ENCODE measurements around the gene PCBP3. TPM values are rescaled to one million over a fixed set of nuclear protein-coding genes. Genes with fewer than 3 reads are reported as not detected.
A peak's percentile ranks its signal among the peaks of the same experiment; 100 is the strongest.

Gene PCBP3
- total RNA-seq, 2 donors from 2014 or later, result 2.6 to 7.4 TPM

- DNase-seq (ENCODE audit: low spot score), result no peak
- intact Hi-C loops (cut with DNase I), result no loop called here
Measured at GRCh38 chr21:45766501-45766900, 123.0 kb downstream of the PCBP3 start.

- no peak for DNase-seq (ENCODE audit: low spot score)
- intact Hi-C loops (cut with DNase I), result no loop called here
Measured at GRCh38 chr21:45767071-45768006, 123.8 kb downstream of the PCBP3 start.

GRCh38 chr21:45768011-45768739 lies 124.7 kb downstream of the PCBP3 start:
- intact Hi-C loops (cut with DNase I), result no loop called here
- no peak for DNase-seq (ENCODE audit: low spot score)

GRCh38 chr21:45768740-45769048 lies 125.2 kb downstream of the PCBP3 start:
- DNase-seq (ENCODE audit: low spot score), result no peak
- intact Hi-C loops (cut with DNase I), result no loop called here

GRCh38 chr21:45769294-45769693 lies 125.8 kb downstream of the PCBP3 start:
- intact Hi-C loops (cut with DNase I), result no loop called here
- DNase-seq (ENCODE audit: low spot score), result no peak

- intact Hi-C loops (cut with DNase I), result no loop called here
- DNase-seq (ENCODE audit: low spot score), result peak; percentile 82
Measured at GRCh38 chr21:45769896-45770295, 126.4 kb downstream of the PCBP3 start.

- intact Hi-C loops (cut with DNase I), result no loop called here
- no peak for DNase-seq (ENCODE audit: low spot score)
Measured at GRCh38 chr21:45772180-45772579, 128.7 kb downstream of the PCBP3 start.

- DNase-seq (ENCODE audit: low spot score), result no peak
Measured at GRCh38 chr21:45774291-45774690, 130.8 kb downstream of the PCBP3 start.

GRCh38 chr21:45776971-45777370 lies 133.4 kb downstream of the PCBP3 start:
- DNase-seq (ENCODE audit: low spot score), result no peak
- intact Hi-C loops (cut with DNase I), result no loop called here

More at GRCh38 chr21:45774291-45774690, 130.8 kb downstream of the PCBP3 start:
- intact Hi-C loops (cut with DNase I), result loop anchor here in 1 of 2 donors (1.0 kb wide), 1 partner anchor 11 kb away; no protein-coding TSS in a partner anchor

GRCh38 chr21:45778686-45779085 lies 135.2 kb downstream of the PCBP3 start:
- intact Hi-C loops (cut with DNase I), result no loop called here
- DNase-seq (ENCODE audit: low spot score), result peak; percentile 69

GRCh38 chr21:45779226-45779625 lies 135.7 kb downstream of the PCBP3 start:
- intact Hi-C loops (cut with DNase I), result no loop called here
- no peak for DNase-seq (ENCODE audit: low spot score)

GRCh38 chr21:45780647-45781046 lies 137.1 kb downstream of the PCBP3 start:
- intact Hi-C loops (cut with DNase I), result no loop called here
- DNase-seq (ENCODE audit: low spot score), result no peak

- intact Hi-C loops (cut with DNase I), result no loop called here
- DNase-seq (ENCODE audit: low spot score), result no peak
Measured at GRCh38 chr21:45781741-45782140, 138.2 kb downstream of the PCBP3 start.

- DNase-seq (ENCODE audit: low spot score), result no peak
- intact Hi-C loops (cut with DNase I), result no loop called here
Measured at GRCh38 chr21:45786660-45787059, 143.1 kb downstream of the PCBP3 start.

- DNase-seq (ENCODE audit: low spot score), result no peak
- intact Hi-C loops (cut with DNase I), result no loop called here
Measured at GRCh38 chr21:45787371-45787770, 143.8 kb downstream of the PCBP3 start.

- intact Hi-C loops (cut with DNase I), result no loop called here
- DNase-seq (ENCODE audit: low spot score), result peak; percentile 74
Measured at GRCh38 chr21:45788198-45788597, 144.7 kb downstream of the PCBP3 start.

- intact Hi-C loops (cut with DNase I), result no loop called here
- peak; percentile 76 for DNase-seq (ENCODE audit: low spot score)
Measured at GRCh38 chr21:45788637-45789506, 145.3 kb downstream of the PCBP3 start.

GRCh38 chr21:45790427-45790826 lies 146.9 kb downstream of the PCBP3 start:
- DNase-seq (ENCODE audit: low spot score), result no peak
- intact Hi-C loops (cut with DNase I), result no loop called here

GRCh38 chr21:45791562-45792418 lies 148.3 kb downstream of the PCBP3 start:
- intact Hi-C loops (cut with DNase I), result no loop called here
- no peak for DNase-seq (ENCODE audit: low spot score)

Measured in posterior vena cava (tissue), 2 donors.